GM23338 (cell line): Measurements from ENCODE around the gene CERS1. TPM values are rescaled to one million over a fixed set of nuclear protein-coding genes. Genes with fewer than 3 reads are reported as not detected.

Experiments used
- ATAC-seq: fragments of 200-7000 bp; cut with Tn5 transposase; 3 replicates; pipeline ENCODE4 v1.9.1; 2020
- DNase-seq: peaks from one replicate; pipeline ENCODE4 v3.0.0-alpha.2; 2015; ENCODE audit warnings: low spot score
- H2AFZ ChIP-seq: fragments of 200-600 bp; sonication (generic); 2 replicates; pipeline ENCODE4 v1.8.0; 2016; ENCODE audit warnings: antibody characterized with exemption, mild to moderate bottlenecking, moderate library complexity
- H3F3A ChIP-seq: fragments of 200-600 bp; sonication (generic); replicated peaks from 2 replicates; pipeline ENCODE4 v1.8.0; 2017; ENCODE audit warnings: antibody characterized with exemption, mixed run types, low read depth
- H3K27ac ChIP-seq: fragments of 200-600 bp; sonication (generic); 2 replicates; pipeline ENCODE4 v1.6.1; 2016; ENCODE audit warnings: low read depth
- H3K27me3 ChIP-seq: fragments of 200-600 bp; sonication (generic); 2 replicates; pipeline ENCODE4 v1.8.0; 2016; ENCODE audit warnings: mild to moderate bottlenecking, mixed run types, moderate library complexity; ENCODE audit not compliant: insufficient read depth
- H3K36me3 ChIP-seq: fragments of 200-600 bp; sonication (generic); 2 replicates; pipeline ENCODE4 v1.8.0; 2016; ENCODE audit warnings: mild to moderate bottlenecking; ENCODE audit not compliant: insufficient read depth
- H3K4me1 ChIP-seq: fragments of 200-600 bp; sonication (generic); 2 replicates; pipeline ENCODE4 v1.8.0; 2016; ENCODE audit warnings: mild to moderate bottlenecking, moderate library complexity; ENCODE audit not compliant: insufficient read depth
- H3K4me2 ChIP-seq: fragments of 200-600 bp; sonication (generic); 2 replicates; pipeline ENCODE4 v1.7.1; 2017; ENCODE audit warnings: mixed run types
- H3K4me3 ChIP-seq: fragments of 200-600 bp; sonication (generic); 2 replicates; pipeline ENCODE4 v1.6.1; 2016; ENCODE audit warnings: mixed run types
- H3K79me2 ChIP-seq: fragments of 200-600 bp; sonication (generic); replicated peaks from 2 replicates; pipeline ENCODE4 v1.8.0; 2017; ENCODE audit warnings: mild to moderate bottlenecking; ENCODE audit not compliant: insufficient read depth
- H3K9me2 ChIP-seq: fragments of 200-600 bp; sonication (generic); 2 replicates; pipeline ENCODE4 v1.8.0; 2017; ENCODE audit not compliant: insufficient read depth
- H4K20me1 ChIP-seq: fragments of 200-600 bp; sonication (generic); replicated peaks from 2 replicates; pipeline ENCODE4 v1.8.0; 2017; ENCODE audit warnings: mild to moderate bottlenecking; ENCODE audit not compliant: insufficient read depth
- H3K27ac Mint-ChIP-seq: 2 replicates; pipeline ENCODE4 v1.8.0; 2020; ENCODE audit warnings: inconsistent platforms, mild to moderate bottlenecking, moderate library complexity, mixed read lengths
- H3K27me3 Mint-ChIP-seq: 3 replicates; pipeline ENCODE4 v1.8.0; 2022; ENCODE audit warnings: low read depth, mild to moderate bottlenecking, moderate library complexity, mixed read lengths, inconsistent platforms; ENCODE audit not compliant: insufficient read depth, poor library complexity
- H3K36me3 Mint-ChIP-seq: 3 replicates; pipeline ENCODE4 v1.8.0; 2021; ENCODE audit warnings: low read depth, mild to moderate bottlenecking, inconsistent platforms, moderate library complexity, mixed read lengths
- H3K4me1 Mint-ChIP-seq: 3 replicates; pipeline ENCODE4 v1.8.0; 2020; ENCODE audit warnings: mild to moderate bottlenecking, inconsistent platforms, mixed read lengths
- H3K4me3 Mint-ChIP-seq: 3 replicates; pipeline ENCODE4 v1.8.0; 2021; ENCODE audit warnings: moderate library complexity, mild to moderate bottlenecking, inconsistent platforms, mixed read lengths
- H3K9me3 Mint-ChIP-seq: 3 replicates; pipeline ENCODE4 v1.8.0; 2020; ENCODE audit warnings: moderate library complexity, mild to moderate bottlenecking, inconsistent platforms, mixed read lengths
- CREB1 ChIP-seq: fragments of 250-450 bp; sonication (Bioruptor Pico); IDR thresholded peaks from 2 replicates; pipeline ENCODE4 v1.5.0; 2020; ENCODE audit warnings: low read depth, mild to moderate bottlenecking, moderate library complexity
- ETS1 ChIP-seq: IDR thresholded peaks from 2 replicates; pipeline ENCODE4 v1.6.1; 2016; ENCODE audit warnings: antibody characterized with exemption
- EZH2 ChIP-seq: fragments of 200-600 bp; sonication (generic); IDR thresholded peaks from one replicate; pipeline ENCODE4 v1.8.0; 2017; ENCODE audit warnings: antibody characterized with exemption, mild to moderate bottlenecking, low read depth; ENCODE audit not compliant: unreplicated experiment
- EZH2phosphoT487 ChIP-seq: fragments of 200-600 bp; sonication (generic); IDR thresholded peaks from one replicate; pipeline ENCODE4 v1.8.1; 2018; ENCODE audit warnings: antibody characterized with exemption; ENCODE audit not compliant: unreplicated experiment
- JUNB ChIP-seq: IDR thresholded peaks from one replicate; pipeline ENCODE4 v1.6.1; 2016; ENCODE audit warnings: antibody characterized with exemption; ENCODE audit not compliant: unreplicated experiment
- NANOG ChIP-seq: IDR thresholded peaks from 2 replicates; pipeline ENCODE4 v1.6.1; 2016; ENCODE audit warnings: antibody characterized with exemption, borderline replicate concordance
- POLR2AphosphoS5 ChIP-seq: IDR thresholded peaks from 2 replicates; pipeline ENCODE4 v1.6.1; 2016; ENCODE audit warnings: antibody characterized with exemption, low read depth
- REST ChIP-seq: IDR thresholded peaks from one replicate; pipeline ENCODE4 v1.6.1; 2018; ENCODE audit warnings: antibody characterized with exemption; ENCODE audit not compliant: unreplicated experiment
- STAT1 ChIP-seq: IDR thresholded peaks from one replicate; pipeline ENCODE4 v1.6.1; 2016; ENCODE audit warnings: antibody characterized with exemption; ENCODE audit not compliant: unreplicated experiment
- ZNF114 ChIP-seq: fragments of 250-450 bp; sonication (Bioruptor Pico); IDR thresholded peaks from 2 replicates; pipeline ENCODE4 v1.5.0; 2020; ENCODE audit warnings: mild to moderate bottlenecking, moderate library complexity
- ZNF331 ChIP-seq: fragments of 250-450 bp; sonication (Bioruptor Pico); IDR thresholded peaks from 2 replicates; pipeline ENCODE4 v1.5.0; 2020; ENCODE audit warnings: low read depth, mild to moderate bottlenecking, moderate library complexity
- polyA plus RNA-seq: library from polyadenylated mRNA; unstranded; fragments of >200 nt; fragmentation: Nextera tagmentation; extraction: Ambion mirVana; gene quantifications from 2 replicates; pipeline ENCODE4 v1.2.1, GENCODE V29; 2016
- total RNA-seq: library from RNA; depleted of rRNA; stranded (reverse); fragments of >200 nt; shearing (Covaris generic); gene quantifications from 2 replicates; pipeline ENCODE4 v1.2.3, GENCODE V29; 2014
- TF ChIP-seq, protein P1 (sequence below): fragments of 250-450 bp; sonication (Bioruptor Pico); IDR thresholded peaks from 2 replicates; pipeline ENCODE4 v1.5.0; 2020; ENCODE audit warnings: mild to moderate bottlenecking, moderate library complexity
- TF ChIP-seq, protein P2 (sequence below), 2 experiments: fragments of 200-600 bp in 1 of 2; sonication (generic) in 1 of 2; conservative IDR thresholded peaks; 2 replicates each; pipeline versions ENCODE4 v1.5.1 to v1.6.1; 2016 to 2017; ENCODE audit warnings: antibody characterized with exemption in 2 of 2, low read depth in 2 of 2, mild to moderate bottlenecking in 2 of 2, moderate library complexity in 1 of 2

Gene CERS1
- total and polyA plus RNA-seq, 2 experiments from 2014 or later = 11.1 to 12.2 TPM

- Histone ChIP-seq H3K4me3 (peak overlapping the region; percentile 75), H3F3A (peaks cover 2% of the 10 kb centered on the region; the same call in 1 of the 2 replicates), H3K4me2 (peak overlapping the region; percentile 86), H4K20me1 (no peaks in the 10 kb centered on the region; the same call in none of the 2 replicates), H3K27me3 (peaks cover 24% of the 10 kb centered on the region), H3K9me2 (no peaks in the 10 kb centered on the region), H3K79me2 (no peaks in the 10 kb centered on the region), H3K4me1 (no peaks in the 10 kb centered on the region; the same call in 1 of the 2 replicates), H3K27ac (no peak overlapping the region), H3K36me3 (no peaks in the 10 kb centered on the region; the same call in 1 of the 2 replicates), H2AFZ (no peak overlapping the region; the same call in 1 of the 2 replicates)
- ATAC-seq (peak; percentile 33), DNase-seq (peak; percentile 68)
- peaks cover 27% of the 10 kb centered on the region for H3K27me3 Mint-ChIP-seq
- no peaks in the 10 kb centered on the region for H3K9me3 Mint-ChIP-seq
- TF ChIP-seq EZH2 (no peak), POLR2AphosphoS5 (no peak), STAT1 (no peak), ZNF114 (CRISPR knock-in tag) (no peak), ZNF331 (CRISPR knock-in tag) (no peak), CREB1 (CRISPR knock-in tag) (no peak), REST (no peak), ETS1 (no peak), JUNB (no peak), EZH2phosphoT487 (no peak), NANOG (no peak)
- TF ChIP-seq, protein P1, sequence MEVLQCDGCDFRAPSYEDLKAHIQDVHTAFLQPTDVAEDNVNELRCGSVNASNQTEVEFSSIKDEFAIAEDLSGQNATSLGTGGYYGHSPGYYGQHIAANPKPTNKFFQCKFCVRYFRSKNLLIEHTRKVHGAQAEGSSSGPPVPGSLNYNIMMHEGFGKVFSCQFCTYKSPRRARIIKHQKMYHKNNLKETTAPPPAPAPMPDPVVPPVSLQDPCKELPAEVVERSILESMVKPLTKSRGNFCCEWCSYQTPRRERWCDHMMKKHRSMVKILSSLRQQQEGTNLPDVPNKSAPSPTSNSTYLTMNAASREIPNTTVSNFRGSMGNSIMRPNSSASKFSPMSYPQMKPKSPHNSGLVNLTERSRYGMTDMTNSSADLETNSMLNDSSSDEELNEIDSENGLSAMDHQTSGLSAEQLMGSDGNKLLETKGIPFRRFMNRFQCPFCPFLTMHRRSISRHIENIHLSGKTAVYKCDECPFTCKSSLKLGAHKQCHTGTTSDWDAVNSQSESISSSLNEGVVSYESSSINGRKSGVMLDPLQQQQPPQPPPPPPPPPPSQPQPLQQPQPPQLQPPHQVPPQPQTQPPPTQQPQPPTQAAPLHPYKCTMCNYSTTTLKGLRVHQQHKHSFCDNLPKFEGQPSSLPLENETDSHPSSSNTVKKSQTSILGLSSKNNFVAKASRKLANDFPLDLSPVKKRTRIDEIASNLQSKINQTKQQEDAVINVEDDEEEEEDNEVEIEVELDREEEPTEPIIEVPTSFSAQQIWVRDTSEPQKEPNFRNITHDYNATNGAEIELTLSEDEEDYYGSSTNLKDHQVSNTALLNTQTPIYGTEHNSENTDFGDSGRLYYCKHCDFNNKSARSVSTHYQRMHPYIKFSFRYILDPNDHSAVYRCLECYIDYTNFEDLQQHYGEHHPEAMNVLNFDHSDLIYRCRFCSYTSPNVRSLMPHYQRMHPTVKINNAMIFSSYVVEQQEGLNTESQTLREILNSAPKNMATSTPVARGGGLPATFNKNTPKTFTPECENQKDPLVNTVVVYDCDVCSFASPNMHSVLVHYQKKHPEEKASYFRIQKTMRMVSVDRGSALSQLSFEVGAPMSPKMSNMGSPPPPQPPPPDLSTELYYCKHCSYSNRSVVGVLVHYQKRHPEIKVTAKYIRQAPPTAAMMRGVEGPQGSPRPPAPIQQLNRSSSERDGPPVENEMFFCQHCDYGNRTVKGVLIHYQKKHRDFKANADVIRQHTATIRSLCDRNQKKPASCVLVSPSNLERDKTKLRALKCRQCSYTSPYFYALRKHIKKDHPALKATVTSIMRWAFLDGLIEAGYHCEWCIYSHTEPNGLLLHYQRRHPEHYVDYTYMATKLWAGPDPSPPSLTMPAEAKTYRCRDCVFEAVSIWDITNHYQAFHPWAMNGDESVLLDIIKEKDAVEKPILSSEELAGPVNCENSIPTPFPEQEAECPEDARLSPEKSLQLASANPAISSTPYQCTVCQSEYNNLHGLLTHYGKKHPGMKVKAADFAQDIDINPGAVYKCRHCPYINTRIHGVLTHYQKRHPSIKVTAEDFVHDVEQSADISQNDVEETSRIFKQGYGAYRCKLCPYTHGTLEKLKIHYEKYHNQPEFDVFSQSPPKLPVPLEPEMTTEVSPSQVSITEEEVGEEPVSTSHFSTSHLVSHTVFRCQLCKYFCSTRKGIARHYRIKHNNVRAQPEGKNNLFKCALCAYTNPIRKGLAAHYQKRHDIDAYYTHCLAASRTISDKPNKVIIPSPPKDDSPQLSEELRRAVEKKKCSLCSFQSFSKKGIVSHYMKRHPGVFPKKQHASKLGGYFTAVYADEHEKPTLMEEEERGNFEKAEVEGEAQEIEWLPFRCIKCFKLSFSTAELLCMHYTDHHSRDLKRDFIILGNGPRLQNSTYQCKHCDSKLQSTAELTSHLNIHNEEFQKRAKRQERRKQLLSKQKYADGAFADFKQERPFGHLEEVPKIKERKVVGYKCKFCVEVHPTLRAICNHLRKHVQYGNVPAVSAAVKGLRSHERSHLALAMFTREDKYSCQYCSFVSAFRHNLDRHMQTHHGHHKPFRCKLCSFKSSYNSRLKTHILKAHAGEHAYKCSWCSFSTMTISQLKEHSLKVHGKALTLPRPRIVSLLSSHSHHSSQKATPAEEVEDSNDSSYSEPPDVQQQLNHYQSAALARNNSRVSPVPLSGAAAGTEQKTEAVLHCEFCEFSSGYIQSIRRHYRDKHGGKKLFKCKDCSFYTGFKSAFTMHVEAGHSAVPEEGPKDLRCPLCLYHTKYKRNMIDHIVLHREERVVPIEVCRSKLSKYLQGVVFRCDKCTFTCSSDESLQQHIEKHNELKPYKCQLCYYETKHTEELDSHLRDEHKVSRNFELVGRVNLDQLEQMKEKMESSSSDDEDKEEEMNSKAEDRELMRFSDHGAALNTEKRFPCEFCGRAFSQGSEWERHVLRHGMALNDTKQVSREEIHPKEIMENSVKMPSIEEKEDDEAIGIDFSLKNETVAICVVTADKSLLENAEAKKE (CRISPR knock-in tag) = no peak
- TF ChIP-seq, protein P2, sequence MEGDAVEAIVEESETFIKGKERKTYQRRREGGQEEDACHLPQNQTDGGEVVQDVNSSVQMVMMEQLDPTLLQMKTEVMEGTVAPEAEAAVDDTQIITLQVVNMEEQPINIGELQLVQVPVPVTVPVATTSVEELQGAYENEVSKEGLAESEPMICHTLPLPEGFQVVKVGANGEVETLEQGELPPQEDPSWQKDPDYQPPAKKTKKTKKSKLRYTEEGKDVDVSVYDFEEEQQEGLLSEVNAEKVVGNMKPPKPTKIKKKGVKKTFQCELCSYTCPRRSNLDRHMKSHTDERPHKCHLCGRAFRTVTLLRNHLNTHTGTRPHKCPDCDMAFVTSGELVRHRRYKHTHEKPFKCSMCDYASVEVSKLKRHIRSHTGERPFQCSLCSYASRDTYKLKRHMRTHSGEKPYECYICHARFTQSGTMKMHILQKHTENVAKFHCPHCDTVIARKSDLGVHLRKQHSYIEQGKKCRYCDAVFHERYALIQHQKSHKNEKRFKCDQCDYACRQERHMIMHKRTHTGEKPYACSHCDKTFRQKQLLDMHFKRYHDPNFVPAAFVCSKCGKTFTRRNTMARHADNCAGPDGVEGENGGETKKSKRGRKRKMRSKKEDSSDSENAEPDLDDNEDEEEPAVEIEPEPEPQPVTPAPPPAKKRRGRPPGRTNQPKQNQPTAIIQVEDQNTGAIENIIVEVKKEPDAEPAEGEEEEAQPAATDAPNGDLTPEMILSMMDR (conservative IDR thresholded peaks at IDR 0.05; ENCODE audit: low read depth in 2 of 2) = no peak
- H3K36me3 Mint-ChIP-seq = peaks cover 3% of the 10 kb centered on the region; the same call in 2 of the 3 replicates
- no peak overlapping the region for H3K27ac Mint-ChIP-seq
- no peaks in the 10 kb centered on the region for H3K4me1 Mint-ChIP-seq
- peak overlapping the region; percentile 85 for H3K4me3 Mint-ChIP-seq
These were observed 1.5 kb downstream of the CERS1 start for GRCh38 chr19:18894254-18895037.
